NK-92 (cell line): ENCODE measurements around the gene CYP4X1.
"Not testable (repeated sequence)": the region's sequence is repeated elsewhere in the genome, so short reads cannot be mapped to it uniquely, and the experiment has no call there.

Source experiments
- DNase-seq: peaks from one replicate; lab custom pipeline; 2025; ENCODE audit not compliant: unreplicated experiment; lab: John Stamatoyannopoulos, UW

Gene CYP4X1, protein sequence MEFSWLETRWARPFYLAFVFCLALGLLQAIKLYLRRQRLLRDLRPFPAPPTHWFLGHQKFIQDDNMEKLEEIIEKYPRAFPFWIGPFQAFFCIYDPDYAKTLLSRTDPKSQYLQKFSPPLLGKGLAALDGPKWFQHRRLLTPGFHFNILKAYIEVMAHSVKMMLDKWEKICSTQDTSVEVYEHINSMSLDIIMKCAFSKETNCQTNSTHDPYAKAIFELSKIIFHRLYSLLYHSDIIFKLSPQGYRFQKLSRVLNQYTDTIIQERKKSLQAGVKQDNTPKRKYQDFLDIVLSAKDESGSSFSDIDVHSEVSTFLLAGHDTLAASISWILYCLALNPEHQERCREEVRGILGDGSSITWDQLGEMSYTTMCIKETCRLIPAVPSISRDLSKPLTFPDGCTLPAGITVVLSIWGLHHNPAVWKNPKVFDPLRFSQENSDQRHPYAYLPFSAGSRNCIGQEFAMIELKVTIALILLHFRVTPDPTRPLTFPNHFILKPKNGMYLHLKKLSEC

DNA sequence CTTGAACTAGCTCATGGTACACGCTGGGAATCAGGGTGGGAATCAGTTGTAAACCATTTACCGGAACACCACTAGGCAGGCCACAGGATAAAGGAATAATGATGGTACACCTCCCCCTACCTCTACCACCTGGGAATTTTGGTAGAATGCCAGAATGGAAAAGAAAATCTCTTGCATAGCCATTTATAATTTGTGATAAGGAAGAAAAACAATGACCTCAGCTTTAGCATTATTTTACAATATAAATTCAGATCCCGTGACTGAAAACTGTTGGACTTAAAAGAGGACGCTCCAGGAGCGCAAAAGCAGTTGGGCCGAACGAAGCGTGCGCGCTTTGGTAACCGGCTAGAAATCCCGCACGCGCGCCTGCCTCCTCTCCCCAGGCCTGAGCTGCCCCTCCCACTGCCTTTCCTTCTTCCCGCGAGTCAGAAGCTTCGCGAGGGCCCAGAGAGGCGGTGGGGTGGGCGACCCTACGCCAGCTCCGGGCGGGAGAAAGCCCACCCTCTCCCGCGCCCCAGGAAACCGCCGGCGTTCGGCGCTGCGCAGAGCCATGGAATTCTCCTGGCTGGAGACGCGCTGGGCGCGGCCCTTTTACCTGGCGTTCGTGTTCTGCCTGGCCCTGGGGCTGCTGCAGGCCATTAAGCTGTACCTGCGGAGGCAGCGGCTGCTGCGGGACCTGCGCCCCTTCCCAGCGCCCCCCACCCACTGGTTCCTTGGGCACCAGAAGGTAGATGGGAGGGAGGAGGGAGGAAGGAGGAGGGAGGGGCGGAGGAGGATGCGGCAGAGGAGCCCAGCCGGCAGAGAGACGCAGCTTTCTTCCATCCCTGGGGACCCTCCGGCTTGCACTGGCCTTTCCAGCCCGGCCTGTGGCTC is at the start of gene CYP4X1:
Gene CYP4X1, plus strand, starts transcription at position 402 of the 873 bp plus-strand sequence. Its CDS starts 149 bp downstream, at position 551.
- DNase-seq, result no peak

DNA sequence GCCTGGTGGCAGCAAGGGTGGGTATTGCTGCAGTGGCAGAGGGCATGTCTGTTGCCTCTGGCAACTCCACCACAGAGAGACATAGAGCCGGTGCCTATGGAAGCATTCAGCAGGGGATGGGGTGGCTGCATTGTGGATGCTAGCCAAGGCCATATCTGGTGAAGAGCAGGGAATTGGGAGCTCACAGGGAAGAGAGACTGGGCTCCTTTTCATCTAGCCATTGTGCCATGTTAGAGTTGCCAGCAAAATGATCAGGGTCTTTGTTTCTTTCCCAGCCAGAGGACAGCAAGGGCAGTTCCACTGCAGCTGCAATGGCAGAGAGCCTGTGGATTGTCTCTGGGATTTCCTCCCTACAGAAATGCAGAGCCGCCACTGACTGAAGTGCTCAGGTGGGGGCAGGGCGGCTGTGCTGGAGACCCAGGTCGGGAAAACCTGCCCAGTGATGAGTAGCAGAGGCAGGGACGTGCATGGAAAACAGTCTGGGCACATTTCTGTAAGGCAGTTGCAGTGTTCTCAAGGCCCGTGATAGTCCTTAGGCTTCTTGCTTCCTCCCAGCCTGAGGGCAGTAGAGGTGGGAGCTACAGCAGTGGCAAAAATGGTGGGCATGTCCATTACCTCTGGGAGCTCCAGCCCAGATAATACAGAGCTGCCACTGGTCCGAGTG is 40.2 kb upstream of the CYP4X1 start:
- DNase-seq, result no peak

DNA sequence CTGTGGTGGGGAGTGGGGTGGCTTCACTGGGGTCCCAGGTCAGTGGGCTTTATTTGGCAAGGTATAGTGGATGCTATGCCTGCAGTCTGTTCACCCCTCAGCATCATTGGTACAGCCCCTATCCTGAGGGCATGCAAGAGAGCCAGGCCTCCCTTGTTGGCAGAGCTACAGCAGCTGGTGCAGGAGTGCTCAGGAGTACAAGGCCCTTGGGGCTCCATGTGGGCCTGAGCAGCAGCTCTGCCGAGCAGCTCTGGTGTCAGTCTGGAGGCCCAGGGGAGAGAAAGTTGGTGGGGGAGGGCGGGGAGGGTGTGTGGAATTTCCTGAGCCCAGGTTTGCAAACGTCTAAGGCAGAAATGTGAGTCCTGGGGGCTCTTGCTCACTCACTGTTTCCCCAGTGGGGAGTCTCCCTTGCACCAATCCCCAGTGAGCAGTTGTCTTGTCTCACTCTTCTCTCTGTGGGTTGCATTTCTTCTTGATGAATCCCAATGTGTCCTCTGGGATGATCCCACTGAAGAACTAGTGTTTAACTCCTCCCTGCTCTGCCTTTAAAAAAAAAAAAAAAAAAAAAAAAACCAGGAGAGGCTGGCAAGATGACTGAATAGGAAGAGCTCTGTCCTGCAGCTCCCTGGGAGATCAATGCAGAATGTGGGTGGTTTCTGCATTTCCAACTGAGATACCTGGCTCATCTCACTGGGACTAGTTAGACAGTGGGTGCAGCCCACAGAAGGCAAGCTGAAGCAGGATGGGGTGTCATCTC is 39.5 kb upstream of the CYP4X1 start:
- no peak for DNase-seq

DNA sequence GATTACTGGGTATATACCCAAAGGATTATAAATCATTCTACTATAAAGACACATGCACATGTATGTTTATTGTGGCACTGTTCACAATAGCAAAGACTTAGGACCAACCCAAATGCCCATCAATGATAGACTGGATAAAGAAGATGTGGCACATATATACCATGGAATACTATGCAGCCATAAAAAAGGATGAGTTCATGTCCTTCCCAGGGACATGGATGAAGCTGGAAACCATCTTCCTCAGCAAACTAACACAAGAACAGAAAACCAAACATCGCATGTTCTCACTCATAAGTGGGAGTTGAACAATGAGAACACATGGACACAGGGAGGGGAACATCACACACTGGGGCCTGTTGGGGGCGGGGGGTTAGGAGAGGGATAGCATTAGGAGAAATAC is 32.9 kb upstream of the CYP4X1 start:
- not testable (repeated sequence) for DNase-seq

DNA sequence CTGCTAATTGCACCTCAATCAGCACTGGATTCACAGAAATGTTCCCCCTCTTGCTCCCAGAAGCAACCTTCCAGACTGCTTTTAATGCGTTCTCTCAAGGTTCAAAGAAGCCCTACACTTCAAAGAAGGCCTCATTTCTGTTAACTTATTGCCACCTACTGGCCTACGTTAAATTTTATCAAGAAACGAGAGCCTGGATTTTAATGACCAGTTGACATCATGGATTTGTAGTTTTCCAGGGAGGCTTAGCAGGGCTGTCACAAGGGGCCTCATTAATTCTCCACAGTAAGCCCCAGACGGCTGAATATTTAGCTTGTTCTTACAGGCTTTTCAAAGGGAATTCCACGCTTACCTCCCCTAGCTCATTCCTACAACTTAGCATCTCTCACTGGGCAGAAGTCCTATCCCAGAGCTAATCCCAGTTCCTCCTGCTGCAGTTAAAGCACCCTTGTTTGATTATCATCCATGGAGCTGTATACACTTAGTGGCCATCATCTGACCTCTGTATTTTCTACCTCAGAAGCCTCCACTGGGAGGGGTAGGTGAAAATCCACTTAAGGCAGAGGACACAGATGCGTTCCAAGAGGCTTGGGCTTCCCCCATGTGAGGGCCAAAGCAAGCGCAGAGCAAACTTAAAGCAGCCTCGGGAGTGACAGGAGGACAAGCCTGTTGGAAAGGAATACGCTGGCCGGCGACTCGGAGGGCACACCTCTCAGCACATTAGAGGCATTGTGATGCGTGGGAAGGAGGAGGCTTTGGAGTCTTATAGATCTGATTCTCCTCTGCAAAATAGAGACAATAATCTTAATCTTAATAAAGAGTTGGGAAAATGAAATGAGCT is 32.2 kb upstream of the CYP4X1 start:
- DNase-seq, result no peak

DNA sequence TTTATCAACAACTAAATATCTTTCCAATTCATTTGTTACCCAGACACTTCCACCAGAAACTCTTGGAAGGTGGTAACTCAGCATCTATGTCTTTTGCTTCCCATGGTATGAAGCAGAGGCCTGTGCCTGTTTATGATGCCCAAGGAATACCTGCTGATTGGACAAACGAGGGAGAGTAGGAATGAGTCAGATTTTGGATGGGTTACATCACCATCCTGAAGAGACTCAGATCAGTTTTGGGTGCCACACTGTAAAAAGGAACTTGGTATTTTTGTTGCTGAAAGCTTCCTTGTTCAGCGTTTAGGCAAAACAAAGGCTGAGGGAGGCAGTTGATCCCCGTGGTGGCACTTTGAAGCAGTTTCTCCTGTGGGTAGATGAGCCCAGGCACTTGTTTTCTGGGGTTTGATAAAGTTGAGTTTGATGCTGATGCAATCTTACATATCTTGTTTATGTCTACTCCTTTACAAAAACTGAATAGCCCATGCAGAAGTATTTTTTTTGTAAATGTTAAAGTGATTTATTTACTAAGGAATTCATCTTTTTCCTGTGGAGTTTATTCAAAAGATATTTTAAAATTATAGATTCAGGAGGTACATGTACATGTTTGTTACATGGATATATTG is 26.7 kb upstream of the CYP4X1 start:
- no peak for DNase-seq

DNA sequence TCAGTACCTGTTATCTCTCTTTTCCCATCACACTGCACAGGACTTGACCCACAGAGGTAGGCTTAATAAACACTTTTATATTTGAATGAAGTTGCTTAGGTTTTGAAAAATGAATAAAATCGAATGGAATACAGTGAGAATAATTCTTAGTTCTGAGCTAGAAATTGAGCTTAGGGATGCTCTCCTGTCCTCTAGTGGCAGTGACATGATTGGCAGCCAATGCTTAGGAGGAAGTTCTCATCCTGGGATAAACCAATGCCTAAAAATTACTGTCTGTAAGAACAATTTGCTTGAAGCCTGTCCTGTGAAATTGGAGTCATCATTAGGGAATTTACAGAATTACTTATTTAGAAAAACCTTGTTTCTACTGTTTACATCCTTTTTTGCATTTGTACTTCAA is 21.3 kb upstream of the CYP4X1 start:
- DNase-seq, result no peak

DNA sequence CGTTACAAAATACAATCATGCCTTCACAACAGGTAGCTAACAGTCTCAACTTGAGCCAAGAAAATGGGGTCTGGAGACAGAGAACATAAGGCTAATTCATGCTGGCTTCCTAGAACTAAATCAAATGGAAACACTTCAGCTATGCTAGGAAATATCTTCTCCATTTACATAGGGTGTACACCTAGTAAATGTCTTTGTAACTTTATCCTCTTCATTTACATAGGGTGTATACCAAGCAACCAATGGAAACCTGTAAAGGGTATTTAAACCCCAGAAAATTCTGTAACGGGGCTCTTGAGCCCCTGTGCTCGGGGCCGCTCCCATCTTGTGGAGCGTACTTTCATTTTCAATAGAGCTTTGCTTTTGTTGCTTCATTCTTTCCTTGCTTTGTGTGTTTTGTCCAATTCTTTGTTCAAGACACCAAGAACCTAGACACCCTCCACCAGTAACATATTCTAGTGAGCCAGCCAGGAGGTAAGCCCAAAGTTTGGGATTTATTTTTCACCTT is 19.5 kb upstream of the CYP4X1 start:
- DNase-seq, result no peak

DNA sequence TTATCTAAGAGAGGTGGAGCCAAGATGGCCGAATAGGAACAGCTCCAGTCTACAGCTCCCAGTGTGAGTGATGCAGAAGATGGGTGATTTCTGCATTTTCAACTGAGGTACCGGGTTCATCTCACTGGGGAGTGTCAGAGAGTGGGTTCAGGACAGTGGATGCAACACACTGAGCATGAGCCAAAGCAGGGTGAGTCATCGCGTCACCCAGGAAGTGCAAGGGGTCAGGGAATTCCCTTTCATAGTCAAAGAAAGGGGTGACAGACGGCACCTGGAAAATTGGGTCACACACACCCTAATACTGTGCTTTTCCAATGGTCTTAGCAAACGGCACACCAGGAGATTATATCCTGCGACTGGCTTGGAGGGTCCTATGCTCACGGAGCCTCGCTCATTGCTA is 17.0 kb upstream of the CYP4X1 start:
- not testable (repeated sequence) for DNase-seq

DNA sequence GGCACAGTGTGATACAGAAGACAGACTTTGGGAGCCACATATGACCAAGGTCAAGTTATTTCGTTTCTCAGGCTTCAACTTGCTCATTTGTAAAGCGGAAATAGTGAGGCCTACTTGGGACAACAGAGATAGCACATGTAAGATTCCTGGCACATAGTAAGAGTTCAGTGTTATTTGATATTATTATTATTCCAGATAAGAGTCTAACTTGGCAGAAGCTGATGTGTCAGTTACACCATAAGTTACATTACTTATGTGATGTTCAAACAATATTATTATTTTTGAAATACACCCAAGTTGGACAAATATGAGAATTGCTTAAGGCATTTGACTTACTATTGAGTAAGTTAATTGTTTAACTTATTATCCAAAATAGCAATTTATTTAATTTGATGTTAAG is 10.2 kb upstream of the CYP4X1 start:
- DNase-seq, result no peak

DNA sequence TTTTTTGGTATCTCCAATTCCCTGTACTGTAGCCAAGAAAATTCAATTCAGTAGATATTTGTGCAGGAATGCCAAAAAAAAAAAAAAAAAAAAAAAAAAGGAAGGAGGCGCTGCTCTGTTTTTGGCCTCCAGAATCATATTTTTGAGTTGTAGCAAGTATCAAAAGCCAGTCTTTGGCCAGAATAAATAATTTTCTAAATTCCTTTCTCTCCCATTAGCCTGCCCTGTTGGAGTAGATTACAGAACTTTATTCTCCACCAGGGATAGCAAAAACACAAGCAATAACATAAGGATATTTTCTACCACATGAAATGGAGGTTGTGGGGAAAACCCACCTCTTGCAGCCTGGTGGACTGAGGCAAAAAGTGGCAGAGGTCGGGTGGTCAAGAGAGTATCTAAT is 2.4 kb upstream of the CYP4X1 start:
- no peak for DNase-seq

DNA sequence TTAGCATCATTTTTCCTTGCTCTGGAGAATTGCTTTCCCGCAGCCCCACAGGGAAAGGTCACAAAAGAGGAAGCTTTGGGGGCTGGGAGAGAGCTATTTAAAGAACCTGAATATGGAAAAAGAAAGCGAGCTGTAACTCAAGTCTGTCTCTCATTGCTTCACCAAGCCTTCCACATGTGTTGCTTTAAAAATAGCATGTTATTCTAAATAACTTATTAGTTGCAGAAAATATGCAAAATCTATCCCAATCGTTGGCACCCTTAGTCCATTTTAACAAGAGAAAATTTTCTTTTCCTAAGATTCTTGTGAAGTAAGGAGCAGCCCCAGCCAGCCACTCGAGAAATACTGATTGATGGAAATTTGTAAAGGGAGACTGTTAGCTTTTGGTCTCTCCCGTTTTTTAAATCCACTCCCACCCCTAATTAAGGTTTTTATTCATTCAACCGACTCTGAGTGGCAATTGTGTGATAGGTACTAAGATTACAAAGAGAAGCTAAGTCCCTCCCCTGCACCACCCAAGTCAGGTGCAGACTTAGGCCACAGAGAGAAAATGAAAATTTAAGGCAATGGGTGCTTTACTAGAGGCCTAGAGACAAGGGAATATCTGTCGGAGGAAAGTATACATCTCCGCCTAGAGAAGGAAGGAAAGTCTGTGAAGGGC is 802 bp downstream of the CYP4X1 start:
- no peak for DNase-seq

DNA sequence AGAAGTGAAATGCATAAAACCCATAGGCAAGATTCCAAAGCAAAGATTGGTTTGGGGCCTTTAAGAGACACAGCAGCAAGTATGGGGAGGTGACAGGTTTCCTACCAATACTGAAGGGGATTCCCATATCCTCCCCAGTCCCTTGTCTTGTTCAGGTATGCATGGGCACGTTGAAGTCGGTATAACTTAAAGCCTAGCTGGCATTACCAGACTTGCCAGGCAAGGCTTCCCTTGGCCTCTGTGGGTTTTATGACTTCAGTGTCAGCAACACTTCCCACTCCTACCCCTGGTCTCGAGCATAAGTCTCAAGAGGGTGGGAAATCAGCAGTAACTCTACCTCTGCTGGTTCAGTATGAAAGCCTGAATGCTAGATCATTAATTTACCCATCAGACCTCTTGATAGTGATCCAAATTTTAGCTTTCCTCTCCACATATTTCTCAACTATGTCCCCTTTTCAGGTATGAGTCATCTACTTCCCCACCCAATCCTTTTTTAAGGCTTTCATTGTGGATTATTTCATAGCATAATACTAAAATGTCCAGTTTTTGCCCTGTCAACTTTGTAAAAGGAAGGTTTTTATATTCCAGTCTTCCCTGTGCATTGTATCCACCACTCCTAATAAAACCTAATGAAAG is 6.8 kb downstream of the CYP4X1 start:
- no peak for DNase-seq

DNA sequence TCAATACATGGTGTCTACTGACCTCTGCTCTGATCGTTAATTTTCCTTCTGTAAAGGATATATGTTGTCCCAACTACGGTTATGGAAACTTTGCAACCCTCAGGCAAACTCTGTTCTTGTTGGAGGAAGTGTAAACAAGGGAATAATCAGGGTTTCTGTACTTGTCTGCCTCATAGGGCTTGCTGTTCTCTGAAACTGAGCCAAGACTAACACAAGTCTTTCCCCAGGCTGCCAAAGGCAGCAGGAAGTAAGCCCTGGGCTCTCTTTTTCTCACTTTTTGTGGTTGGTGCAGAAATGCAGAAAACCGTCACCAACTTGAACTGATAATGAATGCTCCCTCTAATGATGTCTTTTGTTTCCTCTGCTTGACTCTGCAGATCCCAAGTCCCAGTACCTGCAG is 7.6 kb downstream of the CYP4X1 start:
- DNase-seq, result no peak

DNA sequence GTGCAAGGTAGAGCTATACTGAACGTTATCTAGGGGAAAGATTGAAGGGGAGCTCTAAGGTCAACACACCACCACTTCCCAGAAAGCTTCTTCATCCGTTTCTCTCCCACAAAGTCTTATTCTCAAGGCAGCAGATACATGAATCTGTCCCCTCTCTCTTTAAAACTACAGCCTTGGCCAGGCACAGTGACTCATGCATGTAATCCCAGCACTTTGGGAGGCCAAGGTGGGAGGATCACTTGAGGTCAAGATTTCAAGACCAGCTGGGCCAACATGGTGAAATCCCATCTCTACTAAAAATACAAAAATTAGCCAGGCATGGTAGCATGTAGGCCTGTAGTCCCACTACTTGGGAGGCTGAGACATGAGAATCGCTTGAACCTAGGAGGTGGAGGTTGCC is 8.1 kb downstream of the CYP4X1 start:
- no peak for DNase-seq

DNA sequence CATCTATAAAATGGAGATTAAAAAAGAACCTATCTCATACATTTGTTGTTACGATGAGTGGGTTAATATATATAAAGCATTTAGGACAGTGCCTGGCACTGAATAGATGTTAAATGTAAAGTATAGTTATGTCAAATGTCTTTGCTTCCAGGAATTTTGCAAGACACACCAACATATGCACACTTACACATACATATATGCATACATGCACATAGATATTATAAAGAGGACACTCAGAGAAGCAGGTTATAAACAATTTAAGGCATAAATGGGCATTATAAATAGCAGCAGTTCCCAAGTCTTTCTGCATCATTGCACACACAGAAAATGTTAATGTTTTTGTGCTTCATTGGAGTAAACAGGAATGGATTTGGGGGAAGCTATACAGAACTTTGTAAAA is 13.3 kb downstream of the CYP4X1 start:
- no peak for DNase-seq

DNA sequence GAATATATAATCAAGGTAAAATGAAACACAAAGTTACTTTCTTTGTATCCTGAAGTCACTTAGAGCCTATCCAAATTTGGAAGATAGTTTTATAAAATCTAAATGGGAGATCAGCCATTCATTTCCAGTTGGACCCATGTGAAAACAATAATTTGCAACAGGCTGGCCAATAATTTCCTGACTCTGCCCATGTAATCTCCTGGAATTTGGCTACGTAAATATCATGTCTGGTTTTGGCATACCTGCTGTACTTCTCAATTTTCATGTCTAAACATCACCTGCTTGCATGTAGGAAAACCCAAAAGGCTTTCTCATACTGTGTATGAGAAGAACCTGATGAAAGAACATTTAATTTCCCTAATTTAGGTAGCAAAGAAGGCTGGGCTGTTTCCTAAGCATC is 35.9 kb downstream of the CYP4X1 start:
- DNase-seq, result no peak

DNA sequence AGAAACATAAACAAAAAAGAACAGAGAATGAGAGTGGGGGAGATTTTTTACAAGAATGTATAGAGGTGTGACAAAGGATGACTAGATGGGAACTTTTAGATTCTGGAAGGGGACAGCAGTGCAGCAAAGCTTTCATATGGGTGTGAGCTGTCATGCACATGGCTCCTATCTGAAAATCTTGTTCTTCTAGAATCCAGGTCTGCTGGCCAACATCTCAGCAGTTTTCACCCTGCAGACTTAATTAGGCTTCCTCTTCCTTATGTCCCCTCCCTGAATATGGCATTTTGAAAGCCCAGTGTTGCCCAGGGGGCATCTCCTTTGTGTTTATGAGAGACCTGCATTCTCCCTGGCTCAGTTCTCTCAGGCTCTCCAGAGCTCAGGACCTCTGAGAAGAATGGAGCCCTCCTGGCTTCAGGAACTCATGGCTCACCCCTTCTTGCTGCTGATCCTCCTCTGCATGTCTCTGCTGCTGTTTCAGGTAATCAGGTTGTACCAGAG is 43.7 kb downstream of the CYP4X1 start, which contains the start of gene CYP4Z1:
Gene CYP4Z1, plus strand, starts transcription at position 135 of the 498 bp plus-strand sequence. Its CDS starts 260 bp downstream, at position 395.
- DNase-seq, result no peak
